Transverse colon (tissue), 3 donors: Measurements from ENCODE around the gene GPR42.

ENCODE experiments used
- EP300 ChIP-seq: sonication (generic); formaldehyde crosslinking; IDR thresholded peaks from one replicate; pipeline ENCODE4 v1.6.1; 2017; ENCODE audit warnings: antibody characterized with exemption, low read depth
- POLR2A ChIP-seq: fragments of 450-650 bp; IDR thresholded peaks from one replicate; pipeline ENCODE4 v1.6.1; 2016; ENCODE audit warnings: antibody characterized with exemption, mild to moderate bottlenecking, moderate library complexity
- POLR2AphosphoS5 ChIP-seq, 3 donors: sonication (generic); formaldehyde crosslinking; IDR thresholded peaks; one replicate each; pipeline ENCODE4 v1.6.1; 2016; ENCODE audit warnings: antibody characterized with exemption in 3 of 3

- TF ChIP-seq POLR2A (no peak), POLR2AphosphoS5 (IDR thresholded peaks at IDR 0.05) (no peak), EP300 (no peak)
Measured at GRCh38 chr19:35389192-35389861, 18.5 kb downstream of the GPR42 start.
